SU-DHL-6 (cell line): ENCODE results near the gene CSNK1D.

Source experiments
- EZH2phosphoT487 ChIP-seq: fragments of 200-600 bp; sonication (generic), shearing (Covaris generic); conservative IDR thresholded peaks from 2 replicates; pipeline ENCODE4 v1.6.1; 2018; ENCODE audit warnings: mild to moderate bottlenecking, antibody characterized with exemption, low read length, moderate library complexity, mixed read lengths
- TF ChIP-seq, protein P1 (sequence below): fragments of 200-600 bp; sonication (generic); IDR thresholded peaks from one replicate; pipeline ENCODE4 v1.5.1; 2017; ENCODE audit warnings: antibody characterized with exemption, mild to moderate bottlenecking, low read length, moderate library complexity; ENCODE audit not compliant: insufficient read depth, poor library complexity, severe bottlenecking

DNA sequence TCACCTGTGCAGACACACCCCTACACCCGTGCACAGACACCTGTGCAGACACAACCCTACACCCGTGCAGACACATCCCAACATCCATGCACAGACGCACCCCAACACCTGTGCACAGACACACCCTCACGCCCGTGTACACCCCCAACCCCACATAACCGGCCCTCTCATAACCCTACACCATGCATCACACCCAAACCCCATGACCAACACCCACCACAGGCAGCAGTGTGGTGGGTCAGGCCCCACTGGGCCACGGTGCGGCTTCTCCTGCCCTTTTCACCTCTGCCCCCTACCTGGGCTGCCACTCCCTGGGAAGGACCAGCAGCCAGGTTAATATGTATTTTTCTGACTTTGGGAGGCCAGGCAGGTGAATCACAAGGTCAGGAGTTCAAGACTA is 48.8 kb downstream of the CSNK1D start:
- TF ChIP-seq, protein P1, sequence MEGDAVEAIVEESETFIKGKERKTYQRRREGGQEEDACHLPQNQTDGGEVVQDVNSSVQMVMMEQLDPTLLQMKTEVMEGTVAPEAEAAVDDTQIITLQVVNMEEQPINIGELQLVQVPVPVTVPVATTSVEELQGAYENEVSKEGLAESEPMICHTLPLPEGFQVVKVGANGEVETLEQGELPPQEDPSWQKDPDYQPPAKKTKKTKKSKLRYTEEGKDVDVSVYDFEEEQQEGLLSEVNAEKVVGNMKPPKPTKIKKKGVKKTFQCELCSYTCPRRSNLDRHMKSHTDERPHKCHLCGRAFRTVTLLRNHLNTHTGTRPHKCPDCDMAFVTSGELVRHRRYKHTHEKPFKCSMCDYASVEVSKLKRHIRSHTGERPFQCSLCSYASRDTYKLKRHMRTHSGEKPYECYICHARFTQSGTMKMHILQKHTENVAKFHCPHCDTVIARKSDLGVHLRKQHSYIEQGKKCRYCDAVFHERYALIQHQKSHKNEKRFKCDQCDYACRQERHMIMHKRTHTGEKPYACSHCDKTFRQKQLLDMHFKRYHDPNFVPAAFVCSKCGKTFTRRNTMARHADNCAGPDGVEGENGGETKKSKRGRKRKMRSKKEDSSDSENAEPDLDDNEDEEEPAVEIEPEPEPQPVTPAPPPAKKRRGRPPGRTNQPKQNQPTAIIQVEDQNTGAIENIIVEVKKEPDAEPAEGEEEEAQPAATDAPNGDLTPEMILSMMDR, result no peak
- no peak for TF ChIP-seq EZH2phosphoT487
